ENCODE measurements around the gene CAMKMT.
A peak's percentile ranks its signal among the peaks of the same experiment; 100 is the strongest.

The CAMKMT gene

DNA sequence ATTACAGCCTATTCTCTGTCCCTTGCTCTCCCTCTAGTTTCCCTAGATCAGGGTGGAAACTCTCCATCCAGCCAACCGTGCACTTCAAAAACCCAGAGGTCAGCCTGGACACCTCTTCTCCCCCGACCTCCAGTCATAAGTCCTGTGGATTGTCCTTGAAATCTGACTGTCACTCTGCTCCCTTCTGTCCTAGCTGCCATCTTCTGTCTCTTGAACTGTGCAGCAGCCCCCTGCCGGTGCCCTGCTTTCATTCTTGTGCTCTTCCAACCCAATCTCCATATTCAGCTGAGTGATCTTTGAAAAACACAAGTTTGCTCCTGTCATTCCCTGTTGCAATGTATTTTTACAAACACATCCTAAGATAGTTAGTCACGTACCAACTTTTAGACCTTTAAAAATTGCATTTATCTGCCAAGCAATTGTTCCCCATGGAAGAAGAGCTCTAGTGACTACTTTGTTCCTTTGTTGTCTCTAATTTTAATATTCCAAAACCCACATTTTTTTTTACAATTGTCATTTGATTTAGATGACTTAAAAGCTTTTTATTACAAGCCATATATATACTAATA is 254.3 kb downstream of the CAMKMT start:
- DNase-seq (ENCODE audit: extremely low read depth, low read depth): no peak
- TF ChIP-seq, protein P1, sequence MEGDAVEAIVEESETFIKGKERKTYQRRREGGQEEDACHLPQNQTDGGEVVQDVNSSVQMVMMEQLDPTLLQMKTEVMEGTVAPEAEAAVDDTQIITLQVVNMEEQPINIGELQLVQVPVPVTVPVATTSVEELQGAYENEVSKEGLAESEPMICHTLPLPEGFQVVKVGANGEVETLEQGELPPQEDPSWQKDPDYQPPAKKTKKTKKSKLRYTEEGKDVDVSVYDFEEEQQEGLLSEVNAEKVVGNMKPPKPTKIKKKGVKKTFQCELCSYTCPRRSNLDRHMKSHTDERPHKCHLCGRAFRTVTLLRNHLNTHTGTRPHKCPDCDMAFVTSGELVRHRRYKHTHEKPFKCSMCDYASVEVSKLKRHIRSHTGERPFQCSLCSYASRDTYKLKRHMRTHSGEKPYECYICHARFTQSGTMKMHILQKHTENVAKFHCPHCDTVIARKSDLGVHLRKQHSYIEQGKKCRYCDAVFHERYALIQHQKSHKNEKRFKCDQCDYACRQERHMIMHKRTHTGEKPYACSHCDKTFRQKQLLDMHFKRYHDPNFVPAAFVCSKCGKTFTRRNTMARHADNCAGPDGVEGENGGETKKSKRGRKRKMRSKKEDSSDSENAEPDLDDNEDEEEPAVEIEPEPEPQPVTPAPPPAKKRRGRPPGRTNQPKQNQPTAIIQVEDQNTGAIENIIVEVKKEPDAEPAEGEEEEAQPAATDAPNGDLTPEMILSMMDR (IDR thresholded peaks at IDR 0.05; ENCODE audit: low read depth, low read length, missing control alignments): no peak
- H3K4me3 ChIP-seq (replicated peaks; ENCODE audit: low read depth, low read length): no peak overlapping the region

DNA sequence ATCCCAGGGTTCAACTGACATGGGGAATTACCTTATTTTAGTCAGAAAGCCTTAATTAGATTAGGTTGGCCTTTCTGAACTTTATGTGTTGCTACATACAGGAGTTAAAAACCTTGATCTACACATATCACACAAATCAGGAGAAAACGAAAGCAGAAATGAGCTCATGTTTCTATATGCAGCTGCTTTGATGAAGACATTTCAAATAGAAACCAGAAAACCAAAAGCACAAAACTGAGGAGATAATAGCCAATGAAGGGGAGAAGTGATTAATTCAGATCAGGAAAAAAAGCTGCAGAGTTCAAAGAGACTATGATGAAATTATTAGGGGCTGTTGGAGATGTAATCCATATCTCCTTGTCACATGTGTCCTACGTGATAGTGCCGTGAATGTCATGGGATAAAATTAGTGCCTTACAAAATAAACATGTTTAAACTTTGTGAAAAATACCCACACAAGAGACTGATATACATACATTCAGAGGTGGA is 255.0 kb downstream of the CAMKMT start:
- no peak for DNase-seq (ENCODE audit: extremely low read depth, low read depth)
- TF ChIP-seq, protein P1 (IDR thresholded peaks at IDR 0.05; ENCODE audit: low read depth, low read length, missing control alignments): no peak
- no peak overlapping the region for H3K4me3 ChIP-seq (replicated peaks; ENCODE audit: low read depth, low read length)

DNA sequence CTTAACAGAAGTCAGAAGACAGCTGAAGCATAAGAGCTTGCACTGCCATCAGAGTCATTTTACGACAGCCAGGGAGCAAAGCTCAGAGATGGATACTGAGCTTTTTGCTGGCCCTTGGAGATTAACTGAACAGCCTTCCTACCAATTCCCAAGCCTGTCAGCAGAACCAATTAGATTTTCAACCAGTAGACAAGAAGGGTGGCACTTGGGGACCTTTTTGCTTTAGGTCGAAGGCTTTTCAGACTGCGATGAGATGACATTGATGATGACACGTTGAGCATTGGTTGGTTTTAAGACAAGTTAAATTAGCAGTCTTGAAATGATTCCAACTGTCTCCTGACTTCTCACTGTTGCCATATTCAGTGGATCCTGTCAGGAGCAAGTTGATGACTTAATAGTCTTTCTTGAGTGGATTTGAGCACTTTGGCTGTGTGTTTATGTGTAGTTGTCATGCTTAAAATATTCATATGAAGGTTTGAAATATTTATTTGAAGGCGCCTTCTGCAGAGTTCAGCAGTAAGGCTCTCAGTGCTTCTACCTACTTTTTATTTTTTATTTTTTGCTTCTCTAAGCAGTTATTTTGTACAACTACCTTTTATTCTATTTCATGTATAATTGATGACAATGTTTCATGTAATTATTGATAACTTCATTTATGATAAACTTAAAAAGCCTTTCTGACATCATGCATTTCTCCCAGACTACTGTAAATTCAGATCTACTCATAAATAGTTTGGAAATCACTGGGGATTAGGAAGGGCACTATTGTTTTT is 256.7 kb downstream of the CAMKMT start:
- H3K4me3 ChIP-seq (replicated peaks; ENCODE audit: low read depth, low read length): no peak overlapping the region
- no peak for DNase-seq (ENCODE audit: extremely low read depth, low read depth)
- TF ChIP-seq, protein P1 (IDR thresholded peaks at IDR 0.05; ENCODE audit: low read depth, low read length, missing control alignments): no peak

DNA sequence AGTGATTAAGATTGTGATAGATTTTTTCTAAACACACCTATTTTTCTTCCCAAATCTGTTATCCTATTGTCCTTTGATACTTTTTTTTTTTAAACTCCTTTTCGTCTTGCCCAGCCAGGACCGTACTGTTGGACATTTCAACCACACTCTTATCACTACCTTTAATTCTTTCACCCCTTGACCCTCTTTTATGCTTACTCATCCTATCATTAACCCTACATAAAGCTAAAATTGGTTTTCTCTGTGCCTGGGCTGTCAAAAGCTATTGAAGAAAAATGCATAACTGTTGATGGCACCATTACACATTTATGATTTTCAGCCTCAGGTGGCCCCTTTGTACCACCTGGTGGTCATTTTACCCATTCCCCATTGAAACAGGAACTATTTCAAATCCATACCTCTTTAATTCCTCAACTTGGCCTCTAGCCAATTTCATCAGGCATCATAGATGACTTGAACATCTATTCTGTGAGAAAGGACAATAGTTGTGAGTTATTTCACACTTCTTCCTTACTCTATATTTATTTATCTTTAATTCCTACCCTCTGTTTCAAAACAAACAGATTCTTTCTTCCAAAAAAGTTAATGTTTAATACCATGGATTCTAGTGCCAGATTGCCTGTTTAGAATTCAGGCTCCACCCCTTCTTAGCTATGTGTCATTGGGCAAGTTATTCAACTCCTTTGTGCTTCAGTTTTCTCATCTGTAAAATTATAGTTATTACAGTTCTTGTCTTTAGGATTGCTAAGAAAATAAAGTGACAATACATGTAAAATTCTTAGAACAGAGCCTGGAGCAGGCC is 258.6 kb downstream of the CAMKMT start:
- no peak overlapping the region for H3K4me3 ChIP-seq (replicated peaks; ENCODE audit: low read depth, low read length)
- DNase-seq (ENCODE audit: extremely low read depth, low read depth): no peak
- TF ChIP-seq, protein P1 (IDR thresholded peaks at IDR 0.05; ENCODE audit: low read depth, low read length, missing control alignments): no peak

DNA sequence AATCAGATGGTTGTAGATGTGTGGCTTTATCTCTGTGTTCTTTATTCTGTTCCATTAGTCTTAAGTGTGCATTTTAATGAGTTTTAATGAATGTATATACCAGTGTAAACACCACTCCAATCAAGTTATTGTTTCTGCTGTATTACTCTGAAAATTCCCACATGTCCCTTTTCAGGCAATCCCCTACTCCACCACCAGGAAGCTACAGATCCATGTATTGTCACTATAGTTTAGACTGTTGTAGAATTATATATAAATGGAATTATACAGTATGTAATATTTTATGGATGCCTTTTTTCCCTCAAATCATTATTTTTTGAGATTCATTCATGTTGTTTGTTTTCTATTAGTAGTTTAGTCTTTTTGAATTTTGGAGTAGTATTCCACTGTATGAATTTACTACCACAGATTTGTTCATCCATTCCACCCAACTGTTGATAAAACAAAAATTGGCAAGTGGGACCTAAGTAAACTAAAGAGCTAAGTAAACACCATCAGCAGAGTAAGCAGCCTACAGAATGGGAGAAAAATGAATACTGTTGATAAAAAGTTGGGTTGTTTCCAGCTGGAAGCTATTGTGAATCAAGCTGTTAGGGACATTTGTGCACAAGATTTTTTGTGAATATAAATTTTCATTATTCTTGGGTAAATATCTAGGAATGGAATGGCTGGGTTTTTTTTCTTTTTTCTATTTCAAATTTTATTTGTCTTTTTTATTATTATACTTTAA is 262.0 kb downstream of the CAMKMT start:
- no peak for DNase-seq (ENCODE audit: extremely low read depth, low read depth)
- TF ChIP-seq, protein P1 (IDR thresholded peaks at IDR 0.05; ENCODE audit: low read depth, low read length, missing control alignments): peak; percentile 9
- H3K4me3 ChIP-seq (replicated peaks; ENCODE audit: low read depth, low read length): no peak overlapping the region

DNA sequence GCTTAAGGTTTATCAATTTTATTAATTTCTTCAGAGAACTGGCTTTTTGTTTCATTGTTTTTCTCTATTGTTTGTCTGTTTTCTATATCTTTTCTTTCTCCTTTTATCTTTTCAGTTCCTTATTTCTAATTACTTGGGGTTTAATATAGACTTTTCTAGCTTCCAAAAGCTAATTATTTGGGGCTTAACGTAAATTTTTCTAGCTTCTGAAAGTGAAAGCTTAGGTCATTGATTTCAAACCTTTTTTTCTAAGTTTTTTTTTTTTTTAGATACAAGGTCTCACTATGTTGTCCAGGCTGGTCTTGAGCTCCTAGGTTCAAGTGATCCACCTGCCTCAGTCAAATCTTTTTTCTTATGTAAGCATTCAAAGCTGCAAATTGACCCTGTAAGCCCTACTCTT is 266.6 kb downstream of the CAMKMT start:
- TF ChIP-seq, protein P1 (IDR thresholded peaks at IDR 0.05; ENCODE audit: low read depth, low read length, missing control alignments): no peak

More for the DNA sequence above, 266.6 kb downstream of the CAMKMT start:
- H3K4me3 ChIP-seq (replicated peaks; ENCODE audit: low read depth, low read length): no peak overlapping the region
- no peak for DNase-seq (ENCODE audit: extremely low read depth, low read depth)
